GM21717 (cell line): ENCODE data around the gene STK32A.
"Not testable (repeated sequence)": the region's sequence is repeated elsewhere in the genome, so short reads cannot be mapped to it uniquely, and the experiment has no call there.

Experiments
- ATAC-seq: cut with Tn5 transposase; IDR thresholded peaks from one replicate; pipeline ENCODE4 v1.9.1; 2021; ENCODE audit warnings: mild to moderate bottlenecking, moderate library complexity; ENCODE audit not compliant: unreplicated experiment

Gene STK32A

DNA sequence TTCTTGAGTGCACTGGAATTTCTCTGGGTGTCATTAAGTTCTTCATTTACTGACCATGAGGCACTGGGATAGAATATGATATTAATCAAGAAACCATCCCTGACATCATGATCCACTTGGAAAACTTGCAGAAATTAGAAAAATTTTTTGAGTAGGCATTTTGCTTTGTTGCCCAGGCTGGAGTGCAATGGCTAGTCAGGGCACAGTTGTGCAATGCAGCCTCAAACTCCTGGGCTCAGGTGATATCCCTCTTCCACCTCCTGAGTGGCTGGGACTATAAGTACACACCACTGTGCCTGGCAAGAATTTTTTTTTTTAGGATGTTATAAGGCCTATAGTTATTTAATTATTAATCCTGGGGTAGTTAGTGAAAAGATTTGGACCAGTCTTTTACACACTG, 106.5 kb downstream of the STK32A start:
- no peak for ATAC-seq

DNA sequence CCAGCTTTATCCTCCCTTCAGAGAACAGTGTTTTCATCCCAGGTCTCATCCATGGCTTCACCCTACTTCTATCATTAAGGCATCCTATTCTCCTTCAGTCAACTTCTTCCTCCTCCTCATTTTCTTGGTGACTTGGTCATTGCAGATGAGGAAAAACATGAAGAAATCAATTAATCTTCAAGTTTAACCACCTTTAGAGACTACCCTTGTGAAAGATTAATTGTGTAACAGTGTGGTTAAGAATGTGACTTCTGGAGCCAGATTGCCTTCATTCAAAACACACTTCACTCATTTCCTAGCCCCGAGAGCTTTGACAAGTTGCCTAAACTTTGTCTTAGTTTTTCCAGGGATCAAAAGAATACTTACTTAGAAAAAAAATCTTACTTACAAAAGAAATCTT, 110.0 kb downstream of the STK32A start:
- ATAC-seq: no peak

DNA sequence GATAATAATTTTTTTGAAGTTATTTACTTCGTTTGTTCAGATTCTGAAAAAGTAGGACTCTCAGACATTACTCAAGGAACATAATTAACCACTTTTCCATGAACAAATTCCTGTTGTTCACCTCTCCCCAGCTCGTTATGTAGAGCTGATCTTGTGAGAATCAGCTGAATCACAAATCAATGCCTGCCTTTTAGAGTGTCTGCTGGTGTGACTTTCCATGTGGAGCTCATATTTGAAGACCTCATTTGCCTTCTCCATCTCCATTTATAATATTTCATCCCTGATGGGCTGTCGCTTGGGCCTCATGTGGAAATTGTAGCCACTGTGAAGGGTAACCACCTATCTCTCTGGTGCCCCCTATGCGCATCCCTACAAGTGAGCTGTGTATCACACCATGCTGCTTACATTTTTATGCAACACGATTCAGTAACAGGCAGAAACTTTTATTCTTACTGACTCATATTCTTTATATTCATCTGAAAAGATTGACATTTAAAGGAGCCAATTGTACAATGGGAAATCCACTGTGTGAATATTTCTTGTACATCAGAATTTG, 111.3 kb downstream of the STK32A start:
- ATAC-seq: no peak

DNA sequence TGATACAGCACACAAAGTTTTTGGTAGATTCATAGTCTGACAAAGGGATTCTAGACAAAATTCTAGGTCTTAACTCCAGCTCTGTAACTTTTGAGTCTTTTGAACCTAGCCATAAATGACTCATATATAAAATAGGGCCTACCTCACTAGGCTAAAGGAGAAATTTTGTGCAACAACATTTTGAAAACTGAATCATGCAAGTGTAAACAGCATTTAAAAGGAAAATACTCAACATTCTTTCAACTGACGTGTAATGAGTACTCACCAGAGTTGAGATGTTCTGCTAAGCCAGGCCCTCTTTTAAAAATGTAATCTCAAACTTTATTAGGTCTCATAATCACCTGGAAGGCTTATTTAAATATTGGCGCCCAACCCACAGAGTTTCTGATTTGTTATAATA, 113.2 kb downstream of the STK32A start:
- ATAC-seq: no peak

DNA sequence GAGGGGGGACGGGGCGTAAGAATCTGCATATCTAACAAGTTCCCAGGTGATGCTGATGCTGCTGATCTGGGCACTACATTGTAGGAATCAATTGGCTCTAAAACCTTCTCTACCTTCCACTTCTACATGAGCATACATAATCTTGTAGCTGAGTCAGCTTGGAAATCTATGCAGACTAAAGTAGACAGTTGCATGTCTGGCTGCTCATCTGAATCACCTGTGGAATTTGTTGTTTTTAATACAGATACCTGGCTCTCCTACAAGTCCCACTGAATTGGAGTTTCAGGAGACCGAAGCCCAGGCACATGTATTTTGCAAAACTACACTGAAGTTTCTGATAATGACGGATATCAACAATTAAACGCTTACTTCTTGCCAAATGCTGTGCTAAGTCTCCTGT, 113.6 kb downstream of the STK32A start:
- ATAC-seq: no peak

DNA sequence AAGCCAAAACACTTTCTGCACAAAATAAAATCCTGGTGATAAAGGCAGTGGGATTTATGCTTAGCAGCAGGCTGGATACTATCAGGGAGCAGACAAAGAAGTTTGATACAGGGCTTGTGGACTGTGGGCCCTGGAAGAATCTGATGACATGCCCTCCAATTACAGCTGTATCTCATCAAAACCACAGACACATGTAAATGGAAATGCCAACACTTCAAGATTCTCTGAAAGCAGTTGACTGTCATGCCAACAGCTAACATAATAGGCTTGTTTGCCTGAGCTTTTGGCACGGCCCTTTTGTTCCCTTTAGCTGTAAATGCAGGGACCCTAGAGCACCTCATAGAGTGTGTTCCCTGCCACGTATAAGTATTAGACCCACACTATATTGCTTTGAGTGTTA, 114.4 kb downstream of the STK32A start:
- no peak for ATAC-seq

DNA sequence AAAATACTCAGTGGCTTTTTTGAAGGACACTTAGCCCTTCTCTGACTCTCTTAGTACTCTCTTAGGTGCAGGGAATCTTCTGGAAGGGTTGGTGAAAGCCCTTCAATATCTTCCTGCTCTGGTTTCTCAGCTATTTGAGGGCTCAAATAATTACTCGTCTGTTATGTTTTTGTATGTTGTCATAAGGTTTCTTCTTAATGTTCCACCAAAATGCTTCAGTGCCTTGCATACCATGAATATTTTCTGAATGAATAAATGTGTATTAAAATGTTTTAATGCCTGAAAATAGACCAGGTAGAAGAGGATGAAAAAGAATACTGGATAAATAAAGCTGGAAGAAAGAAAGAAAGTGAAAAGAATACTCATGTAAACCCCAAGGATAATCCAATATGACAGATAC, 124.3 kb downstream of the STK32A start:
- no peak for ATAC-seq

DNA sequence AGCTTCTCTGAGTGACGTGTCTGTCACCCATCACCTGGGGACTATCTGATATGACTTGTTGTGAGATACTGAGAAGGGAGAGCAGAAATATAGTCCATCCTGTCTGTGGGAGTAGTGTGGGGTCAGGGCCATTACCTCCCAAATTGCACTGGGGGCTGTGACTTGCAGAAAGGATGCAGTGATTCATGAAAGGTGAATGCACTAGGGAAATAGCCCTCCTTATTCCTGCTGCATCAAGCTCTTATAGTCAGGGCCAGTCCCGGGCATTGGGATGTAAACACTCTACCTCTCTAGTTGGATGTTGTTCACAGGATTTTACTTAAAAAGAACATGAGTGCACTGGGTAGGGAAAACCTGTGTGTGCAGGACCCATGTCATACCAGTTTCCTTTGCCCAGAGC, 124.8 kb downstream of the STK32A start:
- ATAC-seq: no peak

DNA sequence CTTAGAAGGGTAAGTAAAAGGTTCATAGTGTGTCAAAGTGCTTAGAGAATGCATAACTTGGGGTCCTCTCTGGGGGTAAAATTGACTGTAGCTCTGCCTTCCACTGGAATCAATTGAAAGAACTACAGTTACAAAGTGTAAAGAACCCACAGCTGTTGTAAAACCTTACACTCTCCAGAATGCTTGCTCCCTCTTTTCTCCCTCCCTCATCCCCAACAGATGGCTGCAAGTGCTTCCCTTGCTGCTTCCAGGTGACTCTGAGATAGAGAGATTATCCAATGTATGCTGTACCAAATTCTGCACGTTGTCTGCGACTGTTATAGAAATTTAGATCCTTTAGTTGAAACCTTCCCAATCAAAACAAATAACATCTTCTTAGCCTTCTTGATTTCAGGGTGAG, 126.0 kb downstream of the STK32A start:
- no peak for ATAC-seq

DNA sequence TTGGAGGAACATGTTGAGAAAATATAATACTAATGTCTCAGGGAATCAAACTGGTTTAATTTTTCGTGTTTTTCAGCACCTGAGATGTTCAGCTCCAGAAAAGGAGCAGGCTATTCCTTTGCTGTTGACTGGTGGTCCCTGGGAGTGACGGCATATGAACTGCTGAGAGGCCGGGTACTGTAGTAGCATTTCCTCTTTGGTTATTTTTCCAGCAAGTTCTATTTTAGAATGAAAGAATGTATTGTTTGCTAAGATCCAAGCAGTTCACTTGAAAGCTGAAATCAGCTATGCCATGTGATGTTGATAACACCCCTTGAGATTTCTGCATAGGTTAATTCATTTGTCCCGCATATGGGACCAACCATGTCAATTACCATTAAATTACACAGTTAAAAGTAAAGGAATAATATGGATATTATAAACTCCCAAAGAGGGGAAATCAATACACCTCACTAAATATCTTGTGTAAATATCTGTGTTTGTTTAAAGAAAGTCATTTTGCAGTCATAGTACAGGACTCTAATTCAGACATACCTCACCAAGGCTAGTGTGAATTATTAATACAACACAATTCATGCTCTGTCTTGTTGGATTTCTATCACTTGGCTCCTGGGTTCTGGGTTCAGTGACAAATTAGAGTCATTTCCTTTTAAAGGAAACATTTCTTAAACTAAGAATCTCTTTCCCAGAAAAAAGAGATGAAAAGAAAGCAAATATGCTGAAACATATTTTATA, 126.8 kb downstream of the STK32A start:
- no peak for ATAC-seq

DNA sequence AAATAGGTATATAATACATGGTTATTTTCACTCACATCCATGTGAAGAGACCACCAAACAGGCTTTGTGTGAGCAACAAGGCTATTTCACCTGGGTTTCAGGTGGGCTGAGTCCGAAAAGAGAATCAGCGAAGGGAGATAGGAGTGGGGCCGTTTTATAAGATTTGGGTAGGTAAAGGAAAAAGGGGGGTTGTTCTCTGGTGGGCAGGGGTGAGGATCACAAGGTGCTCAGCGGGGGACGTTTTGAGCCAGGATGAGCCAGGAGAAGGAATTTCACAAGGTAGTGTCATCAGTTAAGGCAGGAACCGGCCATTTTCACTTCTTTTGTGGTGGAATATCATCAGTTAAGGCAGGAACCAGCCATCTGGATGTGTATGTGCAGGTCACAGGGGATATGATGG, 132.6 kb downstream of the STK32A start:
- ATAC-seq: not testable (repeated sequence)

DNA sequence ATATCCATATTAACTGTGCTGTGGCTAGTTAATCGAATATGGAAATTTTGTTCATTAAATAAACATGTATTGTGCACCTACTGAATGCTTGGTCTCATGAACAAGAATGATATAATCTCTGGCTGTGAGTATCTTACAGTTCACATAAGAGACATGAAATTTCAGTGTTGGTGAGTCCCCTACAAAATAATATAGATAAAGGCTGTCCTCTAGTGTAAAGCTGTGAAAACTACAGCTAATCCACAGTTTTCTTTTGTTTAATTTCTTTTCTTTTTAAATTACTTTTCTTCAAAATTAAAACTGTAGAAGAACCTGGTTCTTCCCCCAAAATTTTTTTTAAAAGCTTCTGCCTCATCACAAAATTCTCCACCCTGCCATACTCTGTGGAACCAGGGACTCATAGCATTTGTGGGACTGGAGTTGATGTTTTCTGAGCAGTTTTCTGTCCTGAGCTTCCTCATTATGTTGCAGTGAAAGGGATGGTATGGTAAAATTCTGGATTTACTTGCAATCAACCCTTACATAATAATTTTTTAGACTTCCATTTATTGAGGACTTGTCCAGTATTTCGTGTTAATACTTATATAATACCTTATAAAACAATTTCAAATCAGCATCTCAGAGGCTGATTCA, 135.0 kb downstream of the STK32A start:
- ATAC-seq: no peak

DNA sequence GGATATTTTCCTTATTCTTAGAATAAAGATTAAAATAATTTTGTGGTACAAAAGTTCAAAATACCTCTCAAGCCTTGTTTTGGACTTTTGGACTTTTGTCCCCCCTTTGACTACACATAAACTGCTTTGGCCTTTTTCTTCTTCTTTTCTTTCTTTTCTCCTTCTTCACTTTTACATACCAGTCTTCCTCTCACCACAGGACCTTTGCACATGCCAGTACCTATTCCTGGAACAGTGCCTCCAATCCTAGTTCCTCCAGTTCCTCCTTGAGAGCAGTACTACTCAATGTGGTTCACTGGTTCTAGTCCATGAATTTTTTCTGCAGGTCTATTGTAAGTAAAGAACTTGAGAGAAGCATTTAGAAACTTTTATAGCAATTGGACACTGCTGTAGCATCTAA, 136.5 kb downstream of the STK32A start:
- ATAC-seq: no peak

DNA sequence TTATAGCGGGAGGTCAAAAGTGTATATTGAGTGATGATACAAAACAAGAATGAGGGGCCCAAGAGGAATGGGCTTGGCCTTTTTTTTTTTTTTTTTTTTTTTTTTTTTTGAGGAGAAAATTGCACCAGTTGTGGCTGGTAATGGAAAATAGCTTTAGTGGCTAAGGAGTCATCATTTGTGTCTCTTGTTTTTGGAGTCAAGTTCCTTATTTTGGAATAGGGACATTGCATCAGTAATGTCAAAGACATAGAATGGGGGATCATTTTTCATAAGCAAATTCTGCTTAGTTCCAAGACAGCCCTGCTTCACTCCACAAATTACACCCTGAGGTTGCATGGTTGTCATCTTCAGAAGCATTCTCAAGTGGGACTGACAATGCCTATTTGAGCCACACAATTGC, 137.4 kb downstream of the STK32A start:
- no peak for ATAC-seq

DNA sequence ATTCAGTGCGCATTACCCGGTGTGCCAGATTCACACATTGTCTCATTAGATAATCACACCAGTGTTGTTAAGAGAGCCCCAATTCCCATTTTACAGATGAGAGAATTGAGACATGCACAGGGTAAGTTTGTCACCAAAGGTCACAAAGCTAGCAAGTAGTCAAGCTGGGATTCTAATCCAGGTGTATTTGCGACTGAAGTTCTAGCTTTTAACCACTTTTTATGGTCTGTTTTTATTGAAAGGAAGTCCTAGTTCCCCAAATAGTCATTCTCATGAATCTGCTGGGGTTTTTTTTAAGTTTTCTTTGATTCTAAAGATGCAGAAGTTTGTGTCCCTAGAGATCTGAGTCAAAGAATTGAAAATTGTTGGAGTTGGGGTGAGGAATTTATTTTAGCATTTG, 138.5 kb downstream of the STK32A start:
- ATAC-seq: no peak

DNA sequence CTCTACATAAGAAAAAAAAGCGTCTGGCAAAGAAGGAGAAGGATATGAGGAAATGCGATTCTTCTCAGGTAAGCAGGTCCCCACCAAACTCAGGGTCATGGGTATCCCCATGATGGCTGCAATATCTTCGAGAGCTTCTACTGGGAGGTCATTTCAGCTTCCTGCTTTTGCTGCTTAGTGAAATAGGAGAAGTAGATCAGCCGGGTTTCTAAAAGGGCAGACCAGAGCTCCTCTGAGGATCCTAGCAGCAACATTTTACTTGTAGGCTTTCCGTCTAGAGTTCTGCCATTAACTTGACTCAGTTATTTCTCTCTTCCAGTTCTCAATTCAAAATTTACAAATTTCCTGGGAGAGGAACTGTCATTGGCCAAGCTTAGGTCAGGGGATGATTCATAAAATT, 140.3 kb downstream of the STK32A start:
- no peak for ATAC-seq

DNA sequence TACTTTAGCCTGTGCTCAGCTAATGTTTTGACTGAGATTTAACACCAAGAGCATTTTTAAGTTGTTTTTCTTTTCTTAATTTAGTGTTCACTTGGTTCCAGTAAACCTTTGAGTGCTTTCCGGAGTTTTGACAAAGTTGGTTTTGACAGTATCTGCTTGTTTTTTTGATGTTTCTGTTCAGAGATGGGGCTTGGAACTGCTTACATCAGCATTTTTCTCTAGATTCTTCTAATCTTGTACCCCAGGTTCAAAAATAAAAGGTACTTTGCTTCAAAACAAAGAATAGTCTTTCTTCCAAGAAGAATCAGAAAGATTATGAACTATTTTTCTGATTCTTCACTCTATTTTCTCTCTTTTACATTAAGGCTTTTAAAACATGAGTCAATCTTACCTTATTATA, 142.9 kb downstream of the STK32A start:
- ATAC-seq: no peak

DNA sequence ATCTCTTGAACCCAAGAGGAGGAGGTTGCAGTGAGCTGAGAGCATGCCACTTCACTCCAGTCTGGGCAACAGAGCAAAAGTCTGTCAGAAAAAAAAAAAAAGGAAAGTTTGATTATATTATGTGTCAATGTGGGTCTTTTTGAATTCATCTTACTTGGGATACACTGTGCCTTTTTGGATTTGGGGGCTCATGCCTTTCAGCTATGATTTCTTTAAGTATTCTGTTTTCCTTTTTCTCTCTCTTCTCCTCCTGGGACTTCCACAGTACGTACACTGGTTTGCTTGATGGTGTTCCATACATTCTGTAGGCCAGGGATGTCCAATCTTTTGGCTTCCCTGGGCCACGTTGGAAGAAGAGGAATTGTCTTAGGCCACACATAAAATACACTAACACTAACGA, 146.7 kb downstream of the STK32A start:
- ATAC-seq: no peak

DNA sequence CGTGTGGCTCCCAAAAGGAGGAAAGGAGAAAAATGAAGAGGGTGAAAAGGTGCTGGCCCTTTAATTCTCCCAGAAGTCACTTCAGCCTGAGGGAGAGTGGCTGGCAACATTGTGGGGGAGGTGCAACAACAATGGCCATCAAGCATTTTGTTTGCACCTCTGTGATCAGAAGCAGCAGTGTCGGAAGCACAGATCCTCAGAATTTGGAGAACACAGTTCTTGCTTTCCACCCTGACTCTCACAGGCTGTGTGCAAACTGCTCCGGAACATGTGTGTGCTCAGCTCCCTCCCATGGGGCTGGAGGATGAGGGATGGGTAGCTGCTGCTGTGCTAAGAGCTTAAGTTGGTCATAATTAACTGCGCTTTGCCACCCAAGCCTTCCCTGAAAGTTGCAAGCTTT, 147.9 kb downstream of the STK32A start:
- ATAC-seq: no peak

DNA sequence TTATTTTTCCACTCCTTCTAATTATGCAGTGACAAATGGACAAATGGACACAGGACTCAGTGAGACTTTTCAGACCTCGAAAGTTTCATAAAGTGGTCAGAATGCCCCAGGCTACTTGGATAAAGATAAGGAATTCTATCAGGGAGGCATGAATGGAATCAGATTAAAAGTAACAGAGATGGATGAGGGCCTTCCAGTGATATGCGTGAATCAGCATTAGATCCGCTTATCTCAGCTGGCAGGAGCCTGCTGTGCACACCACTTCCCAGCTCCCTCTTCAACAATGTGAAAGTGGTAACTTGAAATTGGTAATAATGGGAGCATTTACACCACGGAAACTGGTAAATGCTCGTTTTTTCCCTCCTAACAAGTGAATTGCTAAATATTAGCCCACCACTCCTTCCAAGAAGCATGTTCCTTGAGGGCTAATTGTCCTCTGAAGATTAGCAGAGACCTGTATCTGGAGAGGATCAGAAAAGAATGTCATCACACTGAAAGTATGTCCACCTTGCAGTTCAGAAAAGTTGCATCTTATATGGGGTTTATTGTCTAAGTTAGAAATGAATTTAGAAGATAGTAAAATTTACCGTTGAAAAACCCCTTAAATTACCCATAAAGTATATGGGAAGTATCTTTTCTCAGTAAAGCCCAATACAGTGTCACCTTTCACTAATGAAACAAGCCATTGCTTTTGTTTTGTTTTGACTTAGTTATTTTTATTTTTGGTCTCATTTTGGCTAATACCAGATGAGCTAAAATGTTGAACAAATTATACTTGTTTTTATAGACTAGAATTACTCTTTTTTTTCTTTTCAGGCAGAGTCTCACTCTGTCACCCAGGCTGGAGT, 149.7 kb downstream of the STK32A start:
- ATAC-seq: no peak

DNA sequence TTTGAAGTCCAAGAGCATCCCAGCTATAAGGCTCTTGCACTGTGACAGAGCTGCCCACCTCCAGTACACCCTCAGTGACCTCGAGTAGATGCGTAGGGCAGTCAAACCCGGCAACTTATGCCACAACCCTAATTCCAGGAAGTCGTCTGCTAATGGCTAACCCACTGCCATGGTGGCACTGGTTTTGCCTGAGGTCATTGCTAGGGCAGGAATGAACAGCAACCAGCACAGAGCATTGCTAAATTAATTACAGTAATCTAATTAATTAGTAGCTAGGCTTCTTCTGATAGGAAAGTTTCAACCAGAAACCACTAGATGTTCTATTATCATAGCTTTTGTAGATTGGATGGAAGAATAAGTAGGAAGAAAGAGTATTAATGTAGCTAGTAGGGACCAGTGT, 152.3 kb downstream of the STK32A start:
- no peak for ATAC-seq
